Stimulated activated CD4-positive, alpha-beta T cell treated with anti-CD3 and anti-CD28 coated beads, TNF-alpha, amount 100 ng/mL, for 4 hours (primary cell): ENCODE measurements around the gene KLK13.

ENCODE experiments used
- DNase-seq, 3 experiments: peaks; one replicate each; pipeline ENCODE4 v3.0.0-alpha.2; 2020; ENCODE audit warnings: low read depth in 3 of 3

The KLK13 gene

DNA sequence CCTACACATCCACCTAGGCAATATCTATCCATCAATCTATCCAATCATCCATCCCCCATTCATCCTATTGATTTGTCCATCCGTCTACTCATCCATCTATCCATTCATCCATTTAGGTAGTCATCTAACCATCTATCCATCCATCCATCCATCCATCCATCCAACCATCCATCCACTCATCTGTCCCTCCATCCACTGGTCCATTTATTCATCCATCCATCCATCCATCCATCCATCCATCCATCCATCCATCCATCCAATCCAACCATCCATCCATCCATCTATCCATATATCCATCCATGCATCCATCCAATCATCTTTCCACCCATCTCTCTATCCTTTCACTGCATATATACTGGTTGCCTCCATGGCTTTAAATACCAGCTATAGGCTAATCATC, 3.9 kb downstream of the KLK13 start:
- DNase-seq: no peak

DNA sequence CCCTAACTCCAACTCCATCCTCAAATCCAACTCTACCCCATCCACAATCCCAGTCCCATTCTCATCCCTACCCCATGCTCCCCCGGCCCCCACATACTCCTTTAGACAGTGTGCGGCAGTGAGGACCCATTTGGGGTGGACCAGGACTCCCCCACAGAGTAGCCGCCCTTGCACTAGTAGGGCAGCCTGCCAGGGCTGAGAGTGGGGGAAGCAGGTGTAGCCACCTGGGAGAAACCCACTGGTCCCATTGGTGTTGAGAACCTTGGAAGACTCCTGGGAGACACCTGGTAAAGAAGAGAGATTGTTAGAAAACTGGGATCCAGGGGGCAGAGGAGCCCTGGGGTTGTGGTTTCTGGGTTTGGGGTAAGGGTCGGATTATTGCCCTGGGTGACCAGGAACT, 4.6 kb downstream of the KLK13 start:
- no peak for DNase-seq

- no peak for DNase-seq
These were observed 5.2 kb downstream of the KLK13 start for GRCh38 chr19:51059715-51060114.

DNA sequence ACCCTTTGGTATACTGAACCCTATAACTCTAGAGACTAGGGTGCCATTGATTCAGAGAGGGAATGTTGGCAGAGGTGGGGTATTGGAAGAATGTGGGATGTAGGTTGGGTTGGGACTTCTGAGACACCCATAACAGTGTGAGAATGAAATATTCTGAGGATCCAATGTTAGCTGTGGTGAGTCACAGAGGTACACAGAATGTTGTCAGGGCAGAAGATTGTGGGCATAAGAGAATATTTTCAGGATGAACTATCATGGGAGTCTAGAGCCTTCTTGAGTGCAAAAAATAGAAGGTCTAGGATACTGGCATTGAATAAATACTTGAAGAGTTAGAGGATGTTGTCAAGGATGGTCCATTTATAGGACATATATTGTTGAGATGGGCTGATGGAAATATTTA, 9.0 kb downstream of the KLK13 start:
- DNase-seq: no peak

DNA sequence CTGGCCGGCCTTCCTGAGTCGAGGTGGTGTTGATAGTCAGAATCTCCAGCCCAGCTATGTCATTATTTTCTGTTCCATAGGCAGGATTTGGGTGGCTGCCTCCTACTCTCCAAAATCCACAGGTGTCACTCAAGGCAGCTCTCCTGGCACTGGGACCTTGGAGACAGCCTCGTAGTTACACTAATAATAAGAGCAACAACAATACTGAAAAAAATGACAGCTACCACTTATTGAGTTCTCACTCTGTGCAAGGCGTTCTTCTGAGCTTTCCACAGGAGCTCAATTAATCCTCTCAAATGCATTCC, 17.9 kb downstream of the KLK13 start:
- no peak for DNase-seq

DNA sequence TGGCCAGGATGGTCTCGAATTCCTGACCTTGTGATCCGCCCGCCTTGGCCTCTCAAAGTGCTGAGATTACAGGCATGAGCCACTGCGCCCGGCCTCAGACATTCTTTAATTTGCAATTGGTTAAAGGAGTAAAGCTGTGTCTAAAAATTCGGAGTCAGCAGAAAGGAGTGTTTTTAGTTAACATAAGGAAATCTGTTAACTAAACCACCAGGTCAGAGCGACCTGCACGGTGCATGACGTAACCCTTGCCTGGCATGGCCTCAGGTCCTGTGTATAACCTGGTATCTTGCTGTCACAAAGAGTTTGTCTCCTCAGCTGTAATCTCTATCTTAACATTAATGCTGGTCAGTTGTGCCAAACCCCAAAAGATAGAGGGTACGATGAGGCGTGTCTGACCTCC, 20.6 kb downstream of the KLK13 start:
- DNase-seq: no peak

GRCh38 chr19:51043497-51043896, 21.4 kb downstream of the KLK13 start:
- DNase-seq: no peak

DNA sequence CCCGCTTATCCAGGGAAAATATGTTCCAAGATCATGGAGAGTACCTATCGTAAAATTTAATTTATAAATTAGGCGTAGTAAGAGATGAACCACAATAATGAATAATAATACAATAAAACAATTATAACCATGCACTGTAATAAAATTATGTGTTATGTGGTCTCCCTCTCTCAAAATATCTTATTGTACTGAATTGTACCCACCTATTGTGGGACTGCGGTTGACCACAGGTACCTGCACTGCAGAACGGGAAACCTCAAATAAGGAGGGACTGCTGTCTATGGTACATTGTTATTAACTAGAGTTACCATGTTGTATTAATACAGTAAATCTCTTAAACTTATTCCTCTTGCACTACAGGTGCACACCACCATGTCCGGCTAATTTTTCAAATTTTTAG, 24.7 kb downstream of the KLK13 start:
- DNase-seq: no peak

DNA sequence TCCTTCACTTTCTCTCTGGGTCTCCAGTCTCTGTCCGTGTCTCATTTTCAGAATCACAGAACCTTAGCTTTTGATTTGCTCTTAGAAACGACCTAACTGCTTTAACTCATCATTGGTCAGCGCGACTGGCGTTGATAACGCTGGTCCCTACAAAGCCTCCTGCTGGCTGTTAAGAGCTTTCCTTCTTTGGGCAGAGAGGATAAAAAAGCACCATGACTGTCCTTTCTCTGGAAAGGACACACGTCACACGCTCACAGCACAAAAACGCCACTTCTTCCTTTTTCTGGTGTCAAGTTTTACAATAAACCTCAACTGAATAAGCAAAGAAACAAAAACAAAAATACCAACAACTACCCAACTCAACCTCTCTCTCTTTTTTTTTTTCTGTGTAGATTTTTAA, 28.4 kb downstream of the KLK13 start:
- no peak for DNase-seq

- no peak for DNase-seq
These were observed 30.2 kb downstream of the KLK13 start, which contains the start of gene KLK12 for GRCh38 chr19:51034704-51035103. Gene KLK12 (minus strand): TSS chr19:51035002. CDS start chr19:51034621, 381 bp downstream.

GRCh38 chr19:51031880-51032225, 33.0 kb downstream of the KLK13 start:
- no peak for DNase-seq

GRCh38 chr19:51031220-51031879, 33.5 kb downstream of the KLK13 start:
- no peak for DNase-seq

DNA sequence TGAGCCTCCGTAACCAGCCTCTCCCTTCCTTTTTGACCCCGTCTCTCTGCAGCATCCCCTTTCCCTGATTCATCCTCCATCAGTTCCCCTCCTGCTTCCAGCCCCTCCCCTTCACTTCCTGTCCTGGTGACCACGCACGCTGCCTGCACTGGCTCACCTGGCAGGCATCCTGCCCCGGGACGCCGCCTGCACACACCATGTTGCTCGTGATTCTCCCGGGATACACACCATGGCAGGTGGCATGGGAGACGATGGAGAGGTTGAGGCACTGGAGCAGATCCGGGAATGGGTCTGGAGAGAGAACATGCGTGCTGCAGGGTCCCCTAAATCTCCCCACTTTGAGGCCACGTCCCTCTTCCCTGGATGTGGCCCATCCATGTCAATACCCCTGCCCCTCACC, 34.3 kb downstream of the KLK13 start:
- DNase-seq: no peak

GRCh38 chr19:51029718-51030117, 35.2 kb downstream of the KLK13 start:
- DNase-seq: no peak

- no peak for DNase-seq
These were observed 37.0 kb downstream of the KLK13 start for GRCh38 chr19:51027873-51028272.

GRCh38 chr19:51027126-51027806, 37.6 kb downstream of the KLK13 start:
- DNase-seq: no peak

DNA sequence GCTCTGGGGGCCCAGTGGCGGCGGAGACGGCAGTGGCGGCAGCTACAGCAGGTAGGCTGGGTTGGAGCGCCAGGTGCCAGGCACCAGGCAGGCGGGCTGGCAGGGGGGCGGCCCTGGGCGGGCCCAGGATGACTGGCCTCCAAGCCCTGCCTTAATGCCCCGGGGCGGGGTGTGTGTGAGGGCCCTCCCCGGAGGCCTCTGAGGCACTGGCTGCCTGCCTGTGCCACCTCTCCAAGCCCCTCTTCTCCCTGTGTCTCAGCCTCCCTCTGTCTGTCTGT, 38.4 kb downstream of the KLK13 start, which contains the start of gene KLK11:
TSS of gene KLK11 (minus strand) at position 63 of the 278 bp plus-strand sequence. CDS start 985 bp downstream, outside the sequence.
- DNase-seq: no peak

DNA sequence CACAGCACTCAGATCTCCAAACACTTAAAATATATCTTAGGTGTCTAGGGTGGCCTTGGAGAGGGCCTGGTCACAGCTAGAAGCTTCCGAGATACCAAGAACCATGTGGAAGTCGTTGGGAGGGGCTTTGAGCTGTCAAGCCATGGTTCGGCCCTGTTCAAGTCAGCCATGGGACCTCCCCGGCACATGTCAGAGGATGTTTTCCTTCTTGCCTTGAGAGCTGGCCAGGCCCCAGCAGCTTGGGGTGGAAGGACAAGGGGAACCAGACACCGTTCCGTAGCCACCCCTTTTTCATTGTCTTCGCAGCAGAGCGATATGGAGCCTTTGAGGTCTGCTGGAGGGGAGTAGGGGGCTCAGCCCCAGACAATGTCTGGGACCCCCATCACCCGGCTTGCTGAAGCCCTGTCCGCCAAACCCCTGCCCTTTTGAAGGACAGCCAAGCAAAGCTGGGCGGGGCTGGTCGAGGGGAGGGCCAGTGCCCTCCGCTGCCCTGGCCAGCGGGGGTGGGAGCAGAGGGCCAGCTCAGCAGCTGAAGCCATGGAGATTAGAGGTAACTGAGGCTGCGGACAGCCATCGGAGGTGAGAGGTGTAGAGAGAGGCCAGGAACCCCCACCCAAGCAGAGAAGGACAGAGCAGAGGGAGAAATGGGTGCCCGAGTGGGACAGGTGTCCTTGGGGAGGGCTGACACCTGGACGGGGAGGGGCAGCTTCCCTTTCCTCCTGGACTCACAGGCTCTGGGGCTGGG, 38.9 kb downstream of the KLK13 start:
- DNase-seq: no peak

DNA sequence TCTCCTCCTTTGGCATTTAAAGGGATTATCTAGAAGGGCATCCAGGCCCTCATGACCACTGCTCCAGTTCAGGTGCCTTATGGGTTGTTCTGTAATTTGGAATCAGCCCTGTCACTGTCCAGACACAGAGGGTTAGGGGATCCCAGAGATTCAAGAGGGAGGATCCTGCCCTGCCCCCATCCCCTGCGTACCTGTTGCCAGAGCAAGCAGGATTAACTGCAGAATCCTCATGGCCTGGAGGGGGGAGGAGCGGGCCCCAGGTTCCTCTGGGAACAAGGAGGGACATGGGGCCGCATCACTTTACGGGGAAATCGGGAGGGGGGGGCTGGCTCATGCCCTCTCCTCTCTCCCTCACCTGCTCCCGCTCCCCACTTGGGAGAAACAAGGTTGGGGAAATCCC, 39.5 kb downstream of the KLK13 start:
- DNase-seq: no peak

DNA sequence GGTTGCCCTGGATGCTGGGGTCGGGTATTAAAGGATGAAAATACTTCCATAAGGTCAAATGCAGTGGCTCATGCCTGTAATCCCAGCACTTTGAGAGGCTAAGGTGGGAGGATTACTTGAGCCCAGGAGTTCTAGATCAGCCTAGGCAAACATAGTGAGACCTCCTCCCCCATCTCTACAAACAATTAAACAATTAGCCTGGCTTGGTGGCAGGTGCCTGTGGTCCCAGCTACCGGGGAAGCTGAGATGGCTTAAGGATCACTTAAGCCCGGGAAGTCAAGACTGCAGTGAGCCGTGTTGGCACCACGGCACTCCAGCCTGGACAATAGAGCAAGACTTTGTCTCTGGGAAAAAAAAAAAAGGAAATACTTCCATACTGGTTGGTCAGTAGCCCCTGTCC, 40.0 kb downstream of the KLK13 start:
- no peak for DNase-seq

GRCh38 chr19:51023946-51024345, 40.9 kb downstream of the KLK13 start:
- DNase-seq: no peak

DNA sequence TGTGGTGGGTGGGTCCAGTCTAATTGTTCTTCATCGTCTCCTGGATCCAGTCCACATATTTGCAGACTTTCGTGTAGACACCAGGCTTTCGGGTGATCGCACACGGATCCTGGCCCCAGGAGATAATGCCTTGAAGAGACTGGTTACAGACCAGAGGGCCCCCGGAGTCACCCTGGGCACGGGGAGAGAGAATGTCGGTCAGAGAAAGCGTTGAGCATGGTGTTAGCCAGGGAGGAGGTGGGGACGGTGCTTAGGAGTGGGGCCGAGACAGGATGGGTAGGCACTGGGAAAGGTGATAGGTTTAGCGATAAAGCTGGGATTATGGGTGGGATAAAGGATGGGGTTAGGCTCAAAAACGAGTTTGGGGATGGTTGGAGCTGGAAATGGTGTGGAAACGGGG, 42.4 kb downstream of the KLK13 start:
- DNase-seq: no peak

- no peak for DNase-seq
These were observed 43.8 kb downstream of the KLK13 start for GRCh38 chr19:51020988-51021651.
